Fibroblast of the aortic adventitia (primary cell): ENCODE results near the gene FREM2. TPM values are rescaled to one million over a fixed set of nuclear protein-coding genes. Genes with fewer than 3 reads are reported as not detected.

Source experiments
- DNase-seq: peaks from one replicate; pipeline ENCODE4 v3.0.0-alpha.2; 2010; ENCODE audit warnings: low read depth
- H3K4me3 ChIP-seq: 2 replicates; pipeline ENCODE4 v1.5.1; 2011; ENCODE audit warnings: low read depth, mild to moderate bottlenecking, control low read depth, low read length, moderate library complexity
- CTCF ChIP-seq: IDR thresholded peaks from 2 replicates; pipeline ENCODE4 v1.5.1; 2011; ENCODE audit warnings: mild to moderate bottlenecking, low read length, control low read depth, inconsistent platforms; ENCODE audit not compliant: insufficient read depth
- total RNA-seq: library from RNA; depleted of rRNA; stranded (reverse); fragments of >200 nt; gene quantifications from 2 replicates; pipeline ENCODE4 v1.2.3, GENCODE V29; 2012; ENCODE audit warnings: low replicate concordance

Gene FREM2
- total RNA-seq, 1 donor = not detected

DNA sequence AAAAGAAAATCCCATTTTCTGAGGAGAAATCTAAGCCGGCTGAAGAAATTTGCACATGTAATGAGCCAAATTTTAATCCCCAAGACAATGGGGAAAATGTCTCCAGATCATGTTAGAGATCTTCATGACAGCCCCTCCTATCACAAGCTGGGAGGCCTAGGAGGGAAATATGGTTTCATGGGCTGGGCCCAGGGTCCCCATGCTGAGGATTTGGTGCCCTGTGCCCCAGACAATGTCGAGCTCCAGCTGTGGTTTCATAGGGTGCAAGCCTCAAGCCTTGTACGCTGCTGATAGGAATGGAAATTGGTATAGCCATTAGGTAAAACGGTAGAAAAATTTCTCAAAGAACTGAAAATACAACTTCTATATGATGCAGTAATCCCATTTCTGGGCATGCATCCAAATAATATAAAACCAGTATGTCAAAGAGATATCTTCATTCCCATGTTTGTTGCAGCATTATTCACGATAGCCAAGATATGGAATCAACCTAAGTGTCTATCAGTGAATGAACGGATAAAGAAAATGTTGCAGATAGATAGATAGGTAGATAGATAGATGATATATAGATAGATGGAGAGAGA is 19.3 kb upstream of the FREM2 start:
- no peak for TF ChIP-seq CTCF
- H3K4me3 ChIP-seq = no peak overlapping the region
- DNase-seq = no peak

DNA sequence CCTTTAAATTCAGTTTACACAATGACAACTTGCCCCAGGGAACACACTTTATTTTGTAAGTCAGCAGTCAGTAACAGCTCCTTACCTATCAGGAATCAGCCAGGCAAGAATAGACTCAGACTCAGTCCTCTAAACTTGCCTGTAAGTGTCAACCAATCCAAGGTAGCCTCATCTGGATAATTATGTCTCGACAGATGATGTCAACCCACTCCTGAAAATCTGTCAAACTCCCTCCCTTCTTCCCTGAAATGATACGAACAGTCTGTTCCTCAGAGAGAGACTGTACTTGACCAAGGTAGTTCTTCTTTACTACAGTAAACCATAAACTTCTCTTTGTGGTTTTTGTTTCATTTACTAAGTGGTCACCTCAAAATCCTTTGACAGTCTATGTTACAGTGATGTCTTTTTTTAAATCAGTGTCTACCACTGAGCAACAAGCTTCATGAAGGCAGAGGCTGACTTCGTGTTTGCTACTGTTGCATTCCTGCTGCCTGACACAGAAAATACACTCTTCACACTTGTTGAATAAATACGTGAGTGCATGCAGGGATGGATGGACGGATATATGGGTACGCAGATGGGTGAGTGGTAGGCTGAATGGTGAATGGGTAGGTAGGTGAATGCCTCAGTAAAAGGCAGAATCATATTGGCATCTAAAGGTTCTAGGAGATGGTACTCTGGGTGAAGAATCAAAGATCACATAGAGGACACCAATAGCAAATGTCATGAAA is 17.5 kb upstream of the FREM2 start:
- no peak for TF ChIP-seq CTCF
- H3K4me3 ChIP-seq = no peak overlapping the region
- DNase-seq = no peak

- H3K4me3 ChIP-seq = no peak overlapping the region
- no peak for TF ChIP-seq CTCF
- DNase-seq = peak; percentile 23
Observed at GRCh38 chr13:38670627-38671026, 16.2 kb upstream of the FREM2 start.

GRCh38 chr13:38671980-38672379 is 14.9 kb upstream of the FREM2 start:
- TF ChIP-seq CTCF = no peak
- no peak for DNase-seq

DNA sequence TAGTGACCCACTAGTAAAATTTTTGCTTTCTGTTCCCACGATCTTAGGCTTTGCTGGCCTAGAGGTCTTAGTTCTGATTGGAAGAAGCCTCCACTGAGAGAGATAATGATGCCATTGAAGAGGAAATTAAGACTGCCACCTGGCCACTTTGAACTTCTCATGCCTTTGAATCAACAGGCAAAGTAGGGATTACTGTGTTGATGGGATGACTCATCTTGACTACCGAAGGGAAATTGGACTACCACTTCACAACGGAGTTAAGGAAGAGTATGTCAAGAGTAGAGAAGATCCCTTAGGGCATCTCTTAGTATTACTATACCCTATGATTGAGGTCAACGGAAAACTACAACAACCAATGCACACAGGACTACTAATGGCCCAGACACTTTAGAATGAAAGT is 12.7 kb upstream of the FREM2 start:
- H3K4me3 ChIP-seq = no peak overlapping the region
- no peak for DNase-seq
- TF ChIP-seq CTCF = no peak

More at GRCh38 chr13:38671980-38672379, 14.9 kb upstream of the FREM2 start:
- no peak overlapping the region for H3K4me3 ChIP-seq

DNA sequence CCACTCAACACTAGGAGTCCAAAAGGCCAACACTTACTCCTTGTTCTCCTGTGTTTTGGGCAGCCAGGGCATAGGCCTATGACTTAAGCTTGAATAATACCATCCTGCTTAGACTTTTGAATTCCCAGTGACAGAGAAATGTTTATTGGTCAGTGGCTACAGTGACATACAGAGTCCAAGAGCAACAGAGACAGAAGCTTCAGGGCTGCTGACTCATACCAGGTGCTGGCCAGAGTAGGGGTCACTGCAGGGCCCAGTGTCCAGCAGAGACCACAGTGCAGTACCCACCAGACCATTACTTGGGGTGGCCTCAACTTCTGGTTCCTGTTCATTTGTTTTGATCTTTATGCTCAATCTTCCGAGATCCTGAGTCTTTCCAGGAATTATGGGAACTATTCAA is 6.0 kb upstream of the FREM2 start:
- no peak for DNase-seq
- H3K4me3 ChIP-seq = no peak overlapping the region
- TF ChIP-seq CTCF = no peak
